Tibial nerve (tissue), 4 donors: ENCODE measurements around the gene FAM83G. TPM values are rescaled to one million over a fixed set of nuclear protein-coding genes. Genes with fewer than 3 reads are reported as not detected.

ENCODE experiments used
- DNase-seq, 2 donors: peaks; one replicate each; pipeline ENCODE4 v3.0.0-alpha.2; 2019; ENCODE audit warnings: low spot score in 2 of 2
- H3K27ac ChIP-seq, 4 donors: fragments of 200-600 bp; sonication (generic) in 3 of 4; one replicate each; pipeline ENCODE4 v1.5.1; 2017 to 2019; ENCODE audit warnings: mild to moderate bottlenecking in 1 of 4
- H3K27me3 ChIP-seq, 2 donors: fragments of 200-600 bp; sonication (generic) in 1 of 2; one replicate each; pipeline versions ENCODE4 v1.5.1 to v1.6.0; 2017 to 2019
- H3K36me3 ChIP-seq, 3 donors: fragments of 200-600 bp; sonication (generic); one replicate each; pipeline ENCODE4 v1.5.1; 2018 to 2019
- H3K4me1 ChIP-seq, 4 donors: fragments of 200-600 bp; sonication (generic) in 3 of 4; one replicate each; pipeline ENCODE4 v1.5.1; 2017 to 2019
- H3K4me3 ChIP-seq, 4 donors: fragments of 200-600 bp; sonication (generic) in 3 of 4; one replicate each; pipeline ENCODE4 v1.5.1; 2017 to 2019; ENCODE audit warnings: mild to moderate bottlenecking in 1 of 4, moderate library complexity in 1 of 4
- H3K9me3 ChIP-seq, 4 donors: fragments of 200-600 bp; sonication (generic) in 3 of 4; one replicate each; pipeline ENCODE4 v1.5.1; 2017 to 2019
- EP300 ChIP-seq, 2 donors: sonication (generic); formaldehyde crosslinking; IDR thresholded peaks; one replicate each; pipeline ENCODE4 v1.6.1; 2017; ENCODE audit warnings: antibody characterized with exemption in 2 of 2, mild to moderate bottlenecking in 1 of 2
- POLR2A ChIP-seq, 2 donors: fragments of 450-650 bp; IDR thresholded peaks; one replicate each; pipeline ENCODE4 v1.6.1; 2017; ENCODE audit warnings: antibody characterized with exemption in 2 of 2, mild to moderate bottlenecking in 2 of 2, moderate library complexity in 2 of 2
- WGBS, 2 donors: methylation state at CpG; one replicate each; pipeline ENCODE4 v1.1.5; 2018; 5-methylcytosine and 5-hydroxymethylcytosine counted together
- total RNA-seq, 4 donors: library from RNA; depleted of rRNA; stranded (reverse); fragments of >200 nt; gene quantifications; one replicate each; pipeline ENCODE4 v1.1.0, GENCODE V29; 2016
- TF ChIP-seq, protein P1 (sequence below), 5 experiments: fragments of 200-600 bp in 3 of 5; fragments of 450-650 bp in 2 of 5; sonication (generic) in 3 of 5; IDR thresholded peaks; one replicate each; pipeline ENCODE4 v1.5.1; 2016 to 2019; ENCODE audit warnings: antibody characterized with exemption in 5 of 5, mild to moderate bottlenecking in 3 of 5, moderate library complexity in 2 of 5

The FAM83G gene
- total RNA-seq, 4 donors from 2014 or later = 1.3 to 11.8 (median 3.8) TPM

DNA sequence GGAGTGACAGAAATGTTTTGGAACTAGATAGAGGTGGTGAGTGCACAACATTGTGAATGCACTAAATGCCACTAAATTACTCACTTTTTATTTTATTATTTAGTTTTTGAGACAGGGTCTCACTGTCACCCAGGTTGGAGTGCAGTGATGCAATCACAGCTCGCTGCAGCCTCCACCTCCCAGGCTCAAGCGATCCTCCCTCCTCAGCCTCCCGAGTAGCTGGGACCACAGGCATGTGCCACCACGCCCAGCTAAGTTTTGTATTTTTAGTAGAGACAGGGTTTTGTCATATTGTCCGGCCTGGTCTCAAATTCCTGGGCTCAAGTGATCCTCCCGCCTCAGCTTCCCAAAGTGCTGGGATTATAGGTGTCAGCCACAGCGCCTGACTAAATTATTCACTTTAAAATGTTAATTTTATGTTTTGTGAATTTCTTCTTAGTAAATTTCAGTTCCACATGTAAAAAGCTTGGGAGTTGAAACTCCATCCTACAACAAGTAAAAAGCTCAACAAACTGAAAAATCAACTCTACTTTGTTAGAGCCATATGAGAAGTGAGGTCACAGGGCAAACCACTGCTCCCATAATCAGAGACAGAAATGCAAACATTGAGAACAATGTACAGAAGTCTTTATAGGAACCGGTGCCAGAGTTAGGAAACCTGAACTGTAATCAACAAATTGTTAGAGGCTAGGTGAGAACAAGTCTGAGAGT is 66.4 kb downstream of the FAM83G start:
- no peaks in the 10 kb centered on the region for H3K27me3 ChIP-seq
- H3K4me3 ChIP-seq = no peak overlapping the region
- H3K36me3 ChIP-seq = peaks cover 0 to 3% (median 0%) of the 10 kb centered on the region in 3 donors
- H3K9me3 ChIP-seq = no peaks in the 10 kb centered on the region
- DNase-seq = no peak
- no peak overlapping the region for H3K27ac ChIP-seq
- H3K4me1 ChIP-seq = peaks cover 0 to 2% (median 0%) of the 10 kb centered on the region in 4 donors
- WGBS, 2 donors = 70 to 78% methylated on average over 8 of the region's 8 CpGs
- TF ChIP-seq, protein P1, sequence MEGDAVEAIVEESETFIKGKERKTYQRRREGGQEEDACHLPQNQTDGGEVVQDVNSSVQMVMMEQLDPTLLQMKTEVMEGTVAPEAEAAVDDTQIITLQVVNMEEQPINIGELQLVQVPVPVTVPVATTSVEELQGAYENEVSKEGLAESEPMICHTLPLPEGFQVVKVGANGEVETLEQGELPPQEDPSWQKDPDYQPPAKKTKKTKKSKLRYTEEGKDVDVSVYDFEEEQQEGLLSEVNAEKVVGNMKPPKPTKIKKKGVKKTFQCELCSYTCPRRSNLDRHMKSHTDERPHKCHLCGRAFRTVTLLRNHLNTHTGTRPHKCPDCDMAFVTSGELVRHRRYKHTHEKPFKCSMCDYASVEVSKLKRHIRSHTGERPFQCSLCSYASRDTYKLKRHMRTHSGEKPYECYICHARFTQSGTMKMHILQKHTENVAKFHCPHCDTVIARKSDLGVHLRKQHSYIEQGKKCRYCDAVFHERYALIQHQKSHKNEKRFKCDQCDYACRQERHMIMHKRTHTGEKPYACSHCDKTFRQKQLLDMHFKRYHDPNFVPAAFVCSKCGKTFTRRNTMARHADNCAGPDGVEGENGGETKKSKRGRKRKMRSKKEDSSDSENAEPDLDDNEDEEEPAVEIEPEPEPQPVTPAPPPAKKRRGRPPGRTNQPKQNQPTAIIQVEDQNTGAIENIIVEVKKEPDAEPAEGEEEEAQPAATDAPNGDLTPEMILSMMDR (IDR thresholded peaks at IDR 0.05) = no peak
- TF ChIP-seq POLR2A (IDR thresholded peaks at IDR 0.05) = no peak
- TF ChIP-seq EP300 (IDR thresholded peaks at IDR 0.05) = no peak

DNA sequence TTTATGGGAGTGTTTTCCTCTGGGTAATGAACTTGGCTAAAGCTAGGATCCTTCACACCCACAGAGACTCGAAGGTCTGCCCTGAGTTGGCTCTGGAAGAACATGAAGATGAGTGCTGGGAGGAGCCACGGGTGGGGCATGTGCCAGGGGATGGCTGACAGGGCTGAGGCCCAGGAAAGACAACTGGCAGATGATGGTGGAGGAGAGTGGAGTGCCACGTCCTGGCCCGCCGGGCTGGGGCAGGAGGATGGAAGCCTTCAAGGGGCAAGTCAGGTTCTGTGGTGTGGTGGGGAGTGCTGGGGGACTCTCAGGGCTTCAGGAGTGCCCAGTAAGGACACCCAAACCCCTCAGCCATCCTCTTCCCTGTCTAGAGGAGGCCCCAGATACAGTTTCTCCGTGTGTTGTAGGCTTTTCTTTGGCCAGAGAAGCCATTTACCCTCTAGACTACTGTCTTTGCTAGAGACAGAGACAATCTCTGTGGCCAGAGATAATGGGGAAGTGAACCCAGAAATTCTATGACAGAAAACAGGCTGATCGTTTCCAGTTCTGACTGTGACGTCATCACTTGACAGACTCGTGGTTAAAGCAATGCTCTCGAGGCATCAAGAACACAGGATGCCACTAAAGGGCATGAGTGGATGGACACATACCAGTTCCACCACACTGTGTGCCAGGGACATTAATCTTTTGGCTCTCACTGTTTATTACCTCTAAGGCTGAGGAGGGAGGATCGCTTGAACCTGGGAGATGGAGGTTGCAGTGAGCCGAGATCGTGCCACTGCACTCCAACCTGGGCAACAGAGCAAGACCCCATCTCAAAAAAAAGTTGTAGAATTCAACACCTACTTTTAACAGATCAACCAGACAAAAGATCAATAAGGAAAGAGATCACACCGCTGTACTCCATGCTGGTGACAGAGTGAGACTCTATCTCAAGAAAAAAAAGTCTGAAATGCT is 71.2 kb downstream of the FAM83G start:
- H3K27ac ChIP-seq = no peak overlapping the region
- H3K4me3 ChIP-seq = no peak overlapping the region
- H3K4me1 ChIP-seq = peaks cover 0 to 11% (median 0%) of the 10 kb centered on the region in 4 donors
- H3K36me3 ChIP-seq = peaks cover 0 to 47% (median 9%) of the 10 kb centered on the region in 3 donors
- H3K27me3 ChIP-seq = no peaks in the 10 kb centered on the region
- H3K9me3 ChIP-seq = no peaks in the 10 kb centered on the region
- DNase-seq = no peak
- WGBS, 2 donors = 80 to 81% methylated on average over 14 of the region's 14 CpGs
- TF ChIP-seq EP300 (IDR thresholded peaks at IDR 0.05) = no peak
- TF ChIP-seq, protein P1 (IDR thresholded peaks at IDR 0.05) = no peak
- TF ChIP-seq POLR2A (IDR thresholded peaks at IDR 0.05) = no peak

DNA sequence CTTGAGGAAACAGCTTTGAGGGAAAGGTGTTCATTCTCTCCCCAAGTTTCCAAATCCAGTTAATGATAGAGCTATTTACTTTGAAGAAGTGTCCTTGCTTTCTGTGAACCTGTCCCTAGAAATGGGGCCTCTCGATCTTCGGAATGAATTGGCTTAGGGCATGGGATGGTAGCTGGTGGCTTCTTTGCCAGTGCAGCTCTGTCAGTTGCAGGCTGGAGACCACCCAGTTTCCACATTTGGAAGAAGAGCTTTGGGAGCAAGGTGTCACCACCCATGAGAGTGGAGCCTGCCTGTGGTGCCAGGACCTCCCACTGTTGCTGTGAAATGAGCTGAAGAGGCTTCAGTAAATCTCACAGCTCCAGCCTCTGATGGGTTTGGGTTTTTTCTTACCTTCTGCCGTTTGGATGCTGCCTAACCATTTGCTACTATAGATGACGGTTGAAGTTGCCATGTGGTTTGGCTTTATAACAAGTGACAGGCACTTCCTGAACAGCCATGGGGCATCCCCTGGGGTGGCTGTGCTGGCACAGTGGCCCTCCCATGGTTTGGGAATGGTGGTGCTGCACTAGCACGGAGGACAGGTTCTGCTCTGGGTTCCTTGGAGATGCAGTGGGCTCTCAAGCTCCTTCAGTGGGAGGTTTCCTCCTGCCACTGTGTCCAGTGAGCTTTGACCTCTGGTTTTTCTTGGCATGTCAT is 72.1 kb downstream of the FAM83G start:
- Histone ChIP-seq H3K9me3 (no peaks in the 10 kb centered on the region), H3K27me3 (no peaks in the 10 kb centered on the region), H3K4me1 (peaks cover 0 to 11% (median 0%) of the 10 kb centered on the region in 4 donors), H3K36me3 (peaks cover 0 to 52% (median 9%) of the 10 kb centered on the region in 3 donors), H3K27ac (no peak overlapping the region), H3K4me3 (no peak overlapping the region)
- TF ChIP-seq EP300 (IDR thresholded peaks at IDR 0.05) (no peak), POLR2A (IDR thresholded peaks at IDR 0.05) (no peak)
- TF ChIP-seq, protein P1 (IDR thresholded peaks at IDR 0.05) = no peak
- 67 to 77% methylated on average over 5 of the region's 5 CpGs for WGBS, 2 donors
- no peak for DNase-seq

DNA sequence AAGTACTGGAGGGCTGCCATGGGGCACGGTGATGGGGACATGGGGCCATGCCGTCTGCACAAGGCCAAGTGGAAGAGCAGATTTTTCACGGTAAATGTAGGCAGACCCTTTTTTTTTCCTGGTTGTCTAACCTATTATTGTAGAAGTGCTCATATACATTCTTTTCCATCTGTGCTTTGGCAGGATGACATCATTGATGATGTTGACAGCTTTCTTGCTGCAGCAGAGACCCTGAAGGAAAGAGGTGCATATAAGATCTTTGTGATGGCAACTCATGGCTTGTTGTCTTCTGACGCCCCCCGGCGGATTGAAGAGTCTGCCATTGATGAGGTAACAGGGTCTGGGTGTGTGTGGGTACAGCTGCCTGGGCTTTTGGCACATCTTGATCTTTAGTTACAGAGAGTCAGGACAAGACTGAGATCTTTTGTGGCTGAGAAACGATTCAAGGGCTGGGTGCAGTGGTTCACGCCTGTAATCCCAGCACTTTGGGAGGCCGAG is 75.9 kb downstream of the FAM83G start:
- TF ChIP-seq POLR2A (IDR thresholded peaks at IDR 0.05) (no peak), EP300 (IDR thresholded peaks at IDR 0.05) (no peak)
- TF ChIP-seq, protein P1 (IDR thresholded peaks at IDR 0.05) = no peak
- H3K27ac ChIP-seq = no peak overlapping the region
- peaks cover 0 to 70% (median 9%) of the 10 kb centered on the region in 3 donors for H3K36me3 ChIP-seq
- DNase-seq = no peak
- H3K4me1 ChIP-seq = peaks cover 0 to 11% (median 0%) of the 10 kb centered on the region in 4 donors
- no peaks in the 10 kb centered on the region for H3K9me3 ChIP-seq
- H3K4me3 ChIP-seq = no peak overlapping the region
- WGBS, 2 donors = 88 to 92% methylated on average over 9 of the region's 9 CpGs
- no peaks in the 10 kb centered on the region for H3K27me3 ChIP-seq
